ENCODE results near the gene RPS6KA4.
A peak's percentile ranks its signal among the peaks of the same experiment; 100 is the strongest.

Gene RPS6KA4

DNA sequence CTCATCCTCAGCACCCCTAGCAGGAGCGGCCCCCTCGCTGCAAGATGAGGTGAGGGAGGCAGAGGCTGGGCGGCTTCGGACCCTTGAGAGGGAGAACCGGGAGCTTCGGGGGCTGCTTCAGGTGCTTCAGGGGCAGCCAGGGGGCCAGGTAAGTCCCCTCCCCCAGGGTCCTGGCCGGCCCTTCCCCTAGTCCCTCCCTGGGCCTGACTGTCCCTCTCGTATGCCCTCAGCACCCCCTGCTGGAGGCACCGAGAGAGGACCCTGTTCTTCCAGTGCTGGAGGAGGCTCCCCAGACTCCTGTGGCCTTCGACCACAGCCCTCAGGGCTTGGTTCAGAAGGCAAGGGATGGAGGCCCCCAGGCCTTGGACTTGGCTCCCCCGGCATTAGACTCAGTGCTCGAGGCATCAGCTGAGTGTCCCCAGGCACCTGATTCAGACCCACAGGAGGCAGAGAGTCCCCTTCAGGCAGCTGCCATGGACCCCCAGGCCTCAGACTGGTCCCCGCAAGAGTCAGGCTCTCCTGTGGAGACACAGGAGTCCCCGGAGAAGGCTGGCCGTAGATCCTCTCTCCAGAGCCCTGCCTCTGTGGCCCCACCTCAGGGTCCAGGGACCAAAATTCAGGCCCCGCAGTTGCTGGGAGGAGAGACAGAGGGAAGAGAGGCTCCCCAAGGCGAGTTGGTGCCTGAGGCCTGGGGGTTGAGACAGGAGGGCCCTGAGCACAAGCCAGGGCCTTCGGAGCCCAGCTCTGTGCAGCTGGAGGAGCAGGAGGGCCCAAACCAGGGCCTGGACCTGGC, 15.0 kb upstream of the RPS6KA4 start:
- TF ChIP-seq CTCF (IDR thresholded peaks at IDR 0.05; ENCODE audit: insufficient read depth, low read depth, low read length, missing control alignments): peak; percentile 42
- no peak overlapping the region for H3K4me3 ChIP-seq (ENCODE audit: low read length)
- DNase-seq (ENCODE audit: low read depth): peak; percentile 37

- no peak for TF ChIP-seq CTCF (IDR thresholded peaks at IDR 0.05; ENCODE audit: insufficient read depth, low read depth, low read length, missing control alignments)
- no peak for DNase-seq (ENCODE audit: low read depth)
- no peak overlapping the region for H3K4me3 ChIP-seq (ENCODE audit: low read length)
These were observed 14.2 kb upstream of the RPS6KA4 start for GRCh38 chr11:64344787-64345186.

DNA sequence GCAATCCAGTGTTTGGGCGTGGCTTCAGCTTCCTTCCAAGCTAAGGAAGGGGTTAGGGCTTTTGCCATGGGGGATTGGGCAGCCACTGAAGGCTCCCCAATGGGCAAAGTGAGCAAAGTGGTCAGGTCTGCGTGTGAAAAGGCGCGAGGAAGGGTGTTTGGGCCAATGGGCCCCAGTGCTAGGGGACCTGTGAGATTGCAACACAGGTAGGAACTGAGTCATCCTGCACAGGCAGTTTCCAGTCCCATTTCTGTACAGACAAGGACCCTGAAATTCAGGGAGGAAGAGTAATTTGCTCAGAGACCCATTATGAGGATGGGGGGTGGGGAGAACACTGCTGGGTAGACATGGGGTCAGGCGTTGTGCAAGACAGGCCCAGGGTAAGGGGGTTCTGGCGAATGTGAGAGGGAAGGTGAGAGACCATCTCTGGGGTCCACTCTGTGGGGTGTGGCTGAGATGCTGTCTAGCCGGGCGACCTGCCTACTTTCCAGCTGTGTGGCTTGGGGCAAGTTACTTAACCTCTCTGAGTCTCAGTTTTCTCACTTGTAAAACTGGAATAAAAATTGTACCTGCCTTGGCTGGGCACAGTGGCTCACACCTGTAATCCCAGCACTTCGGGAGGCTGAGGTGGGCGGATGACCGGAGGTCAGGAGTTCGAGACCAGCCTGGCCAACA, 11.6 kb upstream of the RPS6KA4 start:
- DNase-seq (ENCODE audit: low read depth): peak; percentile 81
- no peak for TF ChIP-seq CTCF (IDR thresholded peaks at IDR 0.05; ENCODE audit: insufficient read depth, low read depth, low read length, missing control alignments)

GRCh38 chr11:64348383-64349024, 10.5 kb upstream of the RPS6KA4 start:
- TF ChIP-seq CTCF (IDR thresholded peaks at IDR 0.05; ENCODE audit: insufficient read depth, low read depth, low read length, missing control alignments): no peak
- no peak for DNase-seq (ENCODE audit: low read depth)
- H3K4me3 ChIP-seq (ENCODE audit: low read length): no peak overlapping the region

More for the DNA sequence above, 11.6 kb upstream of the RPS6KA4 start:
- no peak overlapping the region for H3K4me3 ChIP-seq (ENCODE audit: low read length)

- no peak for DNase-seq (ENCODE audit: low read depth)
- TF ChIP-seq CTCF (IDR thresholded peaks at IDR 0.05; ENCODE audit: insufficient read depth, low read depth, low read length, missing control alignments): no peak
- no peak overlapping the region for H3K4me3 ChIP-seq (ENCODE audit: low read length)
These were observed 10.0 kb upstream of the RPS6KA4 start for GRCh38 chr11:64349025-64349387.

DNA sequence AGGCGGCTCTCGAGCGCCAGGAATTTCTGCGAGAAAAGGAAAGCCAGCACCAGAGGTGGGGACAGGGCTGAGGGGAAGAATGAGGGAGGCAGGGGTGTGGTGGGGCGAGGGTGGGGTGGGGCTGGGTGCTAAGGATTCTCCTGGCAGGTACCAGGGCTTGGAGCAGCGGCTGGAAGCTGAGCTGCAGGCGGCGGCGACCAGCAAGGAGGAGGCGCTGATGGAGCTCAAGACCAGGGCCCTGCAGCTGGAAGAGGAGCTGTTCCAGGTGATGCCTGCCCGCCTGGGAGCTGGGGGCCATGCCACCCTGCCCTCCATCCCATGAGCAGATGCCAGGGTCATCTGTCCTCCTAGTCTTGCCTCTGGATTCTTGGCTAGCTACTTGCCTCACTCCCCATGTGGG, 9.6 kb upstream of the RPS6KA4 start:
- no peak overlapping the region for H3K4me3 ChIP-seq (ENCODE audit: low read length)
- no peak for DNase-seq (ENCODE audit: low read depth)
- TF ChIP-seq CTCF (IDR thresholded peaks at IDR 0.05; ENCODE audit: insufficient read depth, low read depth, low read length, missing control alignments): no peak
